Stimulated activated CD8-positive, alpha-beta memory T cell treated with anti-CD3 and anti-CD28 coated beads, Interleukin-12 subunit alpha, Interleukin-12 subunit beta, amount 100 ng/mL, for 24 hours (primary cell): ENCODE data around the gene CCDC102A.
"Not testable (repeated sequence)": the region's sequence is repeated elsewhere in the genome, so short reads cannot be mapped to it uniquely, and the experiment has no call there.

Source experiments
- DNase-seq: peaks from one replicate; pipeline ENCODE4 v3.0.0-alpha.2; 2020; ENCODE audit errors: extremely low read depth

CCDC102A gene

DNA sequence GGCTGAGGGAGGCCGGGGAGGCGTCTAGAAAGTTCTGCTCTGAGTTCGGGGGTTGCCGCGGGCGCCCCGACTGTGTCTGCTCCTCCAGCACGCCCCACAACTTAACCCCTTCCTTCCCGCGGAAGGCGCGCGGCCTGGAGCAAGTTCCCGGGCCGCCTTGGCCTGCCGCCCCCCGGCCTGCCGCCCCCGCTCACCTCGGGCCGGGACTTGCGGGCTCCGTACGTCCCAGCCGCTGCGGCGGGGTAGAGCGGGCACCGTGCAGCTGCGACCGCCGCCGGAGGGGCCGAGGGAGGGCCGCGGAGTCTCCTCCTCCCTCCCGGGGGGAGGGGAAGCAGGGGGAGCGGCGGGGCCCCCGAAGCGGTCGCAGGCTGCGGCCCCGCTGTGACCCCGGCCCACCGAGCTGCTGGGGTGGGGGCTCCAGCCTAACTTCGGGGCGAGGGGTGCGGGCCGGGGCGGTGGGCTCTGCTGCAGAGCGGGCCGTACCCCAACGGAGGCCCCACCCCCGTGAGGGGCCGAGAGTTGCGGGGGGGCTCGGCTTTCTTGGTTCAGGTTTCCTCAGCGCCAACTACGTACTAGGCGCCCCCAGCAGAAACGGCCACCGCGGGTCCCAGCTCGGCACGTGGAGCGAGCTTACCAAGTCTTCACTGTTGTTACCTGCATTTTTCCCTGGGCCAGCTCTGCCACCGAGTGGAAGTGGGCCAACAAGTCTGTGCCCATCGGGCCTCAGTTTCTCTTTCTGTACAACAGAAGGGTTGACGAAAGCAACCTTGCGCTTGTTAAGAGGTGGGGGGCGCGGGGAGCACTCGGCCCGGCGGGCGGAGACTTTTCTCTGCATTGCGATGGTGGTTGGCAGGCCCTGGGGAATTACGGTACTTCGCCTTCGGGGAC, at the start of gene CCDC102A:
Gene CCDC102A (minus strand): TSS at position 266 of the 888 bp plus-strand sequence. CDS start 7,394 bp downstream, outside the sequence.
- no peak for DNase-seq

DNA sequence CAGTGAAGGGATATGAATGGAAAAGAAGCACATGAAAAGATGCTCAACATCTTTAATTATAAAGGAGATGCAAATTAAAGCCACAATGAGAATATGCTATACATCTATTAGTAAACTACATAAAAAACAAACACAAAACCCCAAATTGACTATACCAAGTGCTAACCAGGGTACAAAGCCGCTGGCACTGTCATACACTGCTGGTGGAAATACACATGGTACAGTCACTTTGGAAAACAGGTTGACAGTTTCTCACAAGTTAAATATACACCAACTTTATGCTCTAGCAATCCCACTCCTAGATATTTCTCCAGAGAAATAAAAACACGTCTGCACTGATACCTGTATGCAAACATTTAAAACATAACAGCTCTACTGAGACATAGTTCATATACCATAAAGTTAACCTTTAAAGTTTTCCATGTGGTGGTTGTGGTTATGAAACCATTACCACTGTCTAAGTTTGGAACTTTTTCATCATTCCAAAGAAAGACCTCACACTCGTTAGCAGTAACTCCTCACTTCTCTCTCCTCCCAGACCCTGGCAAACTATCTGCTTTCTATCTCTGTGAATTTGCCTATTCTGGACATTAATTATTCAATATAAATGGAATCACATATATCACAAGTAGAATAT, 48.8 kb upstream of the CCDC102A start:
- no peak for DNase-seq

DNA sequence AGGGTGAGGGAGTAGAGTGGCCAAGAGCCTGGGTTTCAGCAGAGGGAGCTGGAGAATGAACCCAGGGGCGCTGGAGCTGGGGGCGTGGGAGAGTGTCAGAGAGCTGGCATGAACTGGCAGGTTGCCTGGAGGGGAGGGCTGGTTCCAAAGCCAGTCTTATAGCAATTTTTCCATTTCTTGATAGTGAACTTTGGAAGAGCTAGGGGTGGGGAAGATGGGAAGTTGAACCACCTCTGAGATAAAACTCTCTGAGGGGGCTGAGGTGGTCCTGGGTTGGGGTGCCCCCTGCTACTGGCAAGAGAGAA, 42.9 kb upstream of the CCDC102A start:
- DNase-seq = no peak

DNA sequence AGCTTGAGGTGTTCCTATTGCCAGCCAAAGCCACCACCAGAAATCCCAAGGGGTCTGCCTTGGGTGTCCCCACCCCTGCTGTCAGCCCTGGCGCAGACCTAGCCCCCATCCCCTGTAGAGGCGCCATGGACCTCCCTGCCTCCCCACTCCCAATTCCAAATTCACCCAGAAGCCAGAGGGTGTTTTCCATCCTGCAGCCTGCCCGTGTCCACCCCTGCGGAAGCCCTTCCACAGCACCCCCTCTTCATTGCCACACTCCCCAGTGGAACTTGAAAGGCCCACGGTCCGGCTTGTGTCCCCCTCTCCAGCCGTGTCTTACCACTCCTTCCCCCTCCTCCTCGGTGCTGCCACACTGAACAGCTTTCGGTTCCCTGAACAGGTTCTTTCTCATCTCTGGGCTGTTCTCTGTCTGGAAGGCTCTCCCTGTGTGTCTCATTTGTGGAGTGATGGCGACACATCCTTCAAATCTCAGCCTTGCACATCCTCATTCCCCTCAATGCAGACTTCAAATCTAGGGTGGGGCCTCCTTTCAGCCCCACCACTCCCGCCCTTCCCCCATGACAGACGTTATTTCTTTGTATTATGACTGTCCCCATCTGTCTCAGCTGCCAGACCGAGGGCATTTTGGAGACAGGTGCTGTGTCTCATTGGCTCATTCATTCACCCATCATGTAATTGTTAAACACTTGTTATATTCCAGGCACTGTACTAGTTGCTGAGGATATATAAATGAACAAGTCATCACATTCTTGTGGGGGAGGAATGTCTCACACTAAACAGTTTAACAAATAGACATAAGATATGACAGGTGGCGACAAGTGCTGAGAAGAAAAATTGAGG, 42.4 kb upstream of the CCDC102A start:
- no peak for DNase-seq

DNA sequence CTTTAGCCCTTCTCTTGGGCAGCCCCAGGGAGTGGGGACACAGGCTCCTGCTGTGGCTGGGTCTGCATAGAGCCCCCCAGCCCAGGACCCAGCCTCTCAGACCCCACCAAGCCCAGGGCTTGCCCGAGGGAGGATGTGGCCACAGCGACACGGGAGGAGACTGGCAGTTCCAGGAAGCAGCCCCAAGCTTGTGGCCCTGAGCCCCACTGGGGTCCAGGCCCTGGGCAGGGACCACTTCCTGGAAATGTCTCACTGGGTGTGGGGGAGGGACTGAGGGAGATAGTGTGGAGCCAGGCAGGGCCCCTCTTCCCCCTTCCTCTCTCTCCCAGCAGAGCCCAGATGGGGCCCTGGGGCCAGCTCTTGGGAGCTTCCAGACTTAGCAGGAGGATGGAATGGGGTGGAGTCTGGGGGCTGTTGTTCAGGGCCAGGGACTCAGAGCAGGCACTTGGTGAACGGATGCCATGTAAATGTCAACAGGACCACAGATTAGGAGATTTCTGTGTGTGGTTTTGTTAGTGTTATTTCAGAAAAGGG, 41.4 kb upstream of the CCDC102A start:
- DNase-seq = no peak

DNA sequence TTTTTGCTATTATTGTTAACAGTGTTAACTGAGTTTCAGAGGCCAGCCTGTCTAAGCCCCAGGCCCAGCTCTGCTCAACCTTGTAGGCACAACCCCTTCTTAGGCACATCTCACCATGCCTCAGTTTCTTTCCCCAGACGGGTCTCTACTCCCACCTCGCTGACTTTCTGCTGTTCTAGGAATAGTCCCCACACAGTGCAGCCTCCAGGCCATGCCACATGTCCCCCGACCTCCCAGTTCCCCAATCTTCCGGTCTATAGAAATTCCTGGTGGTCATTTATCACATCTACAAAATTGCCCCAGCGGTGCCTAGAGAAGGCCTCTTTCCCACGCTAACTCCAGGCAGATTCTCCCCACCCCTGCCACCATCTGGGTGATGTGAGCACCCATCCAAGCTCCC, 40.8 kb upstream of the CCDC102A start:
- DNase-seq = no peak

DNA sequence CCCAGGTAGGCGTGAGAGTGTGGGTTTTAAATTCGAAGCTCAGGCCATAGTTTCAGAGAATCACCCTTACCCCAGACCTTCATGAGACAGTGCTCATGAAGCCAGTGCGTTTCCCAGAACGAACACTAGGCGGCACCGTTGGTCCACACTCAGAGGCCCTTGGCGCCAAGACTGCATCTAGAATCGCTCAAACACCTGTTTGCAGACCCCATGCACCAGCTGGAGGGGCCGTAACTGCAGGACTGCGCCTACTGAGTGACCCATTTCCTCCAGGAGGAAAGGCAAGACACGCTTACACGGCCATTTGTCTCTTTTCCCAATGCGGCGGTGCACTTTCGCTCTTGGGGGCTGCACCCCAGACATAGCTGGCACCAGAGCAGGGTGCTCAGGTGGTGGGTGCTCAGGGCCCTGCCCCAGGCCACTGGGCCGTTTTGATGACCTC, 40.1 kb upstream of the CCDC102A start:
- DNase-seq = peak; percentile 44

DNA sequence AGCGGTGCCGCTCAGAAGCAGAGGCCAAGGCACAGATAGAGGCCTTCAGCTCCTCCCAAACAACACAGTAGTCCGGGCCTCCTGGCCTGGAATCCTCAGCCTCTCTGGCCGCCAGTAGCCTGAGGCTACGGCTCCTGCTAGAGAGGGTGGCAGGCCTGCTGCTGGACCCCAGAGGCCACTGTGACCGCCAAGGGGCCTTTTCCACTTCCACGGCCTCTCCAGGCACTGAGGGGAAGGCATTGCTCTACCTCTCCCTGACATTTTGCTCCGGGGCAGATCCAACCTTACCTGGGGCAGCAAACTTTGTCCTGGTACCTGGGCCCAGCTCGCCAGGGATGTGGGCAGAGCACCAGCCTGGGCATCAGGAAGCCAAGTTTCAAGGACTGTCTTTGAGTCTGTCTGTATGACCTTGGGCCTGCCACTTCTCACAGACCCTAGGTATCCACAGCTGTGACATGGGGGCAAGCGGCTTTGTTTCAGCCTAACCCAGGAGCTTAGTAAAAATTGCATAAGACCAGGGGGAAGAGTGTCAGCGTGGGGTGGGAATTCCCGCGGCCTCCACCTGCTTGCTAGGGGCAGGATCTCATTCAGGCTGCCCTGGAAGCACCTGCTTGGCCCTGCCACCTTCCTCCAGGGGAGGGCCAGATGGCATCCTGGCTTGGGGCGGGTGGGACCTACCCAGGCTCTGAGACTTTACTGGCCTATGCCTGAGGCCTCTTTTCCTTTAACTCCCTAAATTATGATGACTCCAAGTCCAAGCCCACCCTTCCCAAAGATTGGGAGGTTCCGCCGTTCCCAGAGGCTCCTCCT, 39.3 kb upstream of the CCDC102A start:
- DNase-seq = no peak

GRCh38 chr16:57574646-57575467, 38.5 kb upstream of the CCDC102A start:
- DNase-seq = no peak

DNA sequence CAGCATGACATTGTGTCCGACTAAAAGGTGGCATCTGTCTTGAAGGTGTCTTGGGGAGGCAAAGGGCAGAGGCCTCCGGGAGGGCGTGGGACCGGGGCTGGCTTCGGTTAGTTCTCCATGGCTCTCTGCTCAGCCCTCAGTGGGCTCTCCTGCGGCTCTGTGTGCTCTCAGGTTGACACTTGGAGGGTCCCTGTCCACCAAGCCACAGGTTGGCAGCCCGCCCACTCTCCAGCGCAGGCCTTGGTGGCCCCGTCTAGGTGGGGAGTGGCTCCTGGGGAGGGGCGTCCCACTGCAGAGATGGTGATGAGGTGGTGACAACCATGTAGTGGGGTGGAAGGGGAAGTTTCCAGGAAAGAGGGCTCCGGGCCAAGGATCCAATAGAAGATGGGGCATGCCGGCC, 37.7 kb upstream of the CCDC102A start:
- DNase-seq = no peak

DNA sequence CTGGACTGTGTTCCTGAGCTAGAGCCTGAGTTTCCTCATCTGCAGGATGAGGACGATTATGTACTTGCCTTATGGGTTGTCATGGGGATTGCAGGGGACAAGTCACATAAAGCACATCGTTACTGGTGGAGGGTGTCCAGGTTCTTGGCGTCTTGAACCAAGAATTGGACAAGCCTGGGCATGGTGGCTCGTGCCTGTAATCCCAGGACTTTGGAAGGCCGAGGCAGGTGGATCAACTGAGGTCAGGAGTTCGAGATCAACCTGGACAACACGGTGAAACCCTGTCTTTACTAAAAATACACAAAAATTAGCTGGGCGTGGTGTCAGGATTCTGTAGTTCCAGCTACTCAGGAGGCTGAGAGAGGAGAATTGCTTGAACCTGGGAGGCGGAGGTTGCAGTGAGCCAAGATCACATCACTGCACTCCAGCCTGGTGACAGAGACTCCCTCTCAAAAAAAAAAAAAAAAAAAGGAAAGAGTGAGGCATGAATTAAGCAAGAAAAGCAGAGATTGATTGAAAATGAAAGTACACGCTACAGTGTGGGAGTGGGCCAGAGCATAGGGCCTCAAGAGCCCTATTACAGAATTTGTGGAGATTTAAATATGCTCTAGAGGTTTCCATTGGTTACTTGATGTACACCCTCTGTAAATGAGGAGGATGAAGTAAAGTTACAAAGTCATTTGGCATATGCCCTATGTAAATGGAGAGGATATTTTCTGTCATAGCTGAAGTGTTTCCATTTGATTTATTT, 36.8 kb upstream of the CCDC102A start:
- no peak for DNase-seq

DNA sequence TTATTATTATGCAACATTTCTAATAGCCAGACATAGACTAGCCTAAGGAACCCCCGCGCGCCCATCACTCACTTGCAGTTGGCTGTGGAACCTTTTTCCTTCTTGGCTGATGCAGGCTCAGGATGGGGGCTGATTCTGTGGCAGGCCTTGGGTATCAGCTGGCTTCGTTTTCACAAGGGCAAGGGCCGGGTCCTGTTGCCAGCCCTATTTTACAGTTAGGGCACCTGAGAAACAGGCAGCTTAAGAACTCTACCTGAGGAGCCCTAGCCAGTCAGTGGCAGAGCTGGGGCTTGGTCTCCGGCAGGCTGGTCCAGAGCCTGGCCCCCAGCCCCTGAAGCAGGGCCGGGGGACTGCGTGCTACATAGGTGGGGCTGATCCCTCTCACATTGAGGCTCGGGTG, 34.7 kb upstream of the CCDC102A start:
- no peak for DNase-seq

DNA sequence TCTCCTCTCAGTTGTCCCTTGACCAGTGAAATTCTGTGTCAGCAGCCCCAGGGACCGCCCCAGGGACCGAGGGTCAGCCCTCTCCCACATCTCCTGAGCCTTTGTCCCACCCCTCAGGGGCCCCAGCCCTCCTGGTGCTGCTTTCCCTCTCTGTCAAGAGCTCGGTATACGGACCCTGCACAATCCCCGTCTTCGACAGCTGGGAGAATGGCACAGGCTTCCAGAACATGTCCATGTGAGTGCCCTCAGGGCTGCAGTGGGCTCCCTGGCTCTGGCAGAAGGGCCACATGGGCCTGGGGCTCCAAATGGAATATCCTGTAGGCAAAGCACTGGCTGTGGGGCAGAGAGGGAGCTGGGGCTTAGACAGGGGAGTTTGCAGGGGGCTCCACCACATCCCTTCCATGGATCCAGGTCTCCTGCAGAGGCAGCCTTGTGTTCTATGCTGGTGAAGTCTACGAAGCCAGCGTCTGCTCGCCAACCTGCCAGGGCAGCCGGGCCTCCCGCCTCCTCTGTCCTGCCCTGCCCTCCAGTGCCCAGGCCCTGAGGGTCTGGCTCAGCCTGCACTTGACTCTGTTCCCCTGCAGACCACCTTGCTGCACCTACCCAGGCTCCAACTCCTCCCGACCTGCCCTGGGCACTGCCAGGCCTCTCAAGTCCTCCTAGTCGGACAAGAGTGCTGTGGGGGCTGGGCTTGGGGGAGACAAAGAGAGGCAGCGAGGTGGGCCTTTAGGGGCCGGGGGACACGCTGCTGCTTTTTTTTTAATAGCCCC, 34.1 kb upstream of the CCDC102A start:
- DNase-seq = no peak

- DNase-seq = no peak
These were observed 33.1 kb upstream of the CCDC102A start for GRCh38 chr16:57569306-57569946.

DNA sequence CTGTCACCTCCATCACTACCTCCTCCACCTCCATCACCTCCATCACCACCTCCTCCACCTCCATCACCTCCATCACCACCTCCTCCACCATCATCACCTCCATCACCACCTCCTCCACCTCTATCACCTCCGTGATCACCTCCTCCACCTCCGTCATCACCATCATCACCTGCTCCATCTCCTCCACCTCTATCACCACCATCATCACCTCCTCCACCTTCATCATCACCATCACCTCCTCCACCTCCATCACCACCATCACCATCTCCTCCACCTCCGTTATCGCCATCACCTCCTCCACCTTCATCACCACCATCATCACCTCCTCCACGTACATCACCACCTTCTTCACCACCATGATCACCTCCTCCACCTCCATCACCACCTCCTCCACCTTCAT, 32.4 kb upstream of the CCDC102A start:
- DNase-seq = not testable (repeated sequence)

DNA sequence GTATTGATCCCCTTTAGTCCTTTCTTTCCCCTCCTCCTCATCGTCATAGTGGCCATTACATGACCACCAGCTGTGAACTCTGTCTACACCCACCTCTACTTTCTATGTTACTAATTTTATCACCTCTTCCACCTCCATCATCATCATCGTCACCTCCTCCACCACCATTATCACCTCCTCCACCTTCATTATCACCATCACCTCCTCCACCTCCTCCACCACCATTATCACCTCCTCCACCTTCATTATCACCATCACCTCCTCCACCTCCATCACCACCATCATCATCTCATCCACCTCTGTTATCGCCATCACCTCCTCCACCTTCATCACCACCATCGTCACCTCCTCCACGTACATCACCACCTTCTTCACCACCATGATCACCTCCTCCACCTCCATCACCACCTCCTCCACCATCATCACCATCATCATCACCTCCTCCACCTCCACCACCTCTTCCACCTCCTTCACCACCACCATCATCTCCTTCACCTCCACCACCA, 31.9 kb upstream of the CCDC102A start:
- DNase-seq = no peak

GRCh38 chr16:57567691-57568090, 31.3 kb upstream of the CCDC102A start:
- DNase-seq = no peak

DNA sequence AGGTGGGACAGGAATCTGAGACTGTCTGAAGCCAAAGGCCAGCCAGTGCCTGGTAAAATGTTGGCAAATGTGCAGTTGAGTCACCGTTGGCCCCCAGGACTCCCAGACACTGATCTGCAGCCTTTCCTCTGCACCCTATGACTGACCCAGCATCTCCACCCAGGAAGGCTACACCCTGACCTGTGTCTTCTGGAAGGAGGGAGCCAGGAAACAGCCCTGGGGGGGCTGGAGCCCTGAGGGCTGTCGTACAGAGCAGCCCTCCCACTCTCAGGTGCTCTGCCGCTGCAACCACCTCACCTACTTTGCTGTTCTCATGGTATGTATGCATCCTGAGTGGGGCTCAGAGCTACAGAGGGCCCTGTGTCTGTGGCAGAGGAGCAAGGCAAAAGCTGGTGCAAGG, 30.1 kb upstream of the CCDC102A start:
- DNase-seq = no peak
